ENCODE measurements around the gene FYN.

DNA sequence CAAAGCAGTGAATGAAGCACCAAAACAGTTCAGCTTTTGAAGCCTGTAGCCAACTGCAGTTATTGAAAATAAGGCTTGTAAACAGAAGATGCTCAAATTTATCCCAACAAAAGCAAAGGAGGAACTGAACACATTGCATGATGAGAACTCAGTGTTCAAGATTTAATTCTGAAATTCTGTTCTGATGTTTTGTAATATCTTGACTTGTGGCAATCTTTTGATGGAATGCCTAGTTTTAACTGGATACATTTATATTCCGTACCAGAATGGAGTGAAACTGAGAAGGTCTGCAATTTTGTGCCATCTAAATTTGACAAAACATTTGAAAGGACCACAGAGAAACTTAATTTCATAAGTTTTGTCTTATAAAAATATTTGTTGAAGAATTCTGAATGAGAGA lies 17.5 kb downstream of the FYN start:
- TF ChIP-seq, protein P1, sequence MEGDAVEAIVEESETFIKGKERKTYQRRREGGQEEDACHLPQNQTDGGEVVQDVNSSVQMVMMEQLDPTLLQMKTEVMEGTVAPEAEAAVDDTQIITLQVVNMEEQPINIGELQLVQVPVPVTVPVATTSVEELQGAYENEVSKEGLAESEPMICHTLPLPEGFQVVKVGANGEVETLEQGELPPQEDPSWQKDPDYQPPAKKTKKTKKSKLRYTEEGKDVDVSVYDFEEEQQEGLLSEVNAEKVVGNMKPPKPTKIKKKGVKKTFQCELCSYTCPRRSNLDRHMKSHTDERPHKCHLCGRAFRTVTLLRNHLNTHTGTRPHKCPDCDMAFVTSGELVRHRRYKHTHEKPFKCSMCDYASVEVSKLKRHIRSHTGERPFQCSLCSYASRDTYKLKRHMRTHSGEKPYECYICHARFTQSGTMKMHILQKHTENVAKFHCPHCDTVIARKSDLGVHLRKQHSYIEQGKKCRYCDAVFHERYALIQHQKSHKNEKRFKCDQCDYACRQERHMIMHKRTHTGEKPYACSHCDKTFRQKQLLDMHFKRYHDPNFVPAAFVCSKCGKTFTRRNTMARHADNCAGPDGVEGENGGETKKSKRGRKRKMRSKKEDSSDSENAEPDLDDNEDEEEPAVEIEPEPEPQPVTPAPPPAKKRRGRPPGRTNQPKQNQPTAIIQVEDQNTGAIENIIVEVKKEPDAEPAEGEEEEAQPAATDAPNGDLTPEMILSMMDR (IDR thresholded peaks at IDR 0.05; ENCODE audit: insufficient read depth, low read length, poor library complexity, severe bottlenecking) = no peak
- TF ChIP-seq EZH2phosphoT487 (conservative IDR thresholded peaks at IDR 0.05; ENCODE audit: low read length) = no peak

Data from SU-DHL-6 (cell line).